ENCODE results near the gene PQBP1. TPM values are rescaled to one million over a fixed set of nuclear protein-coding genes. Genes with fewer than 3 reads are reported as not detected.
A peak's percentile ranks its signal among the peaks of the same experiment; 100 is the strongest.
"Not testable (repeated sequence)": the region's sequence is repeated elsewhere in the genome, so short reads cannot be mapped to it uniquely, and the experiment has no call there.

The PQBP1 gene
- 33.8 and 35.3 TPM in 2 replicates for total RNA-seq
- polyA plus RNA-seq: 82.9 and 87.6 TPM in 2 replicates

DNA sequence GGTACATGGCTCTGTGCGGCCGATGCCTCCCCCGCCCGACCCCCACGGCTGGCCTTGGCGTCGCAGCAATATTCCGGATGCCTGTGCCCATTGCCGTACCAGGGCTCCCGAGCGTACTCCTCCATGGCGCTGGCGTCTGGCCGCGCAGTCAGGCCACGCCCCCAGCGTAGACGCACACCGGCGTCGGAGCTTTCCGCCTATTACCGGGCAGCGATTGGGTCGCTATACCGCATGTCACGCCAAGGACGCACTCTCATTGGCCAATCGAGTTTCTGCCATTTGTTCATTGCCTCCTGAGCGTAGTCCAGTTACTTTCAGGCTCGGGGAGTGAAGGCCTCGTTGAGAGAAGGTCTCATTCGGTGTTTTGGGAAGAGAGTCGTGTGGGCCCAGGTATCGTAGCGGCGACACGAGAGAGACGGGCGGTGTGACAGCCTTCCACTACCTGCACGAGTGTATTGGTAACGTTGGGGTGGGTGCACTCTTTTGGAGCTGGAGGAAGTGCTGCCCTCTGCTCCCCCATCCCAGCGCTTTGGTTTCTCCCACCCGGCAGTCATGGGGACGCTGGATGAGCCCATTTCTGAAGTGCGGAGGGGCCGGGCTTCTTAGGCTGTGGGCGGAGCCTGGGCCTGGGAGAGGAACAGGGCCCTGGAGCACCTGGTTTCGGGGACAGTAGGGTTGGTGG lies at the start of gene PQBP1, which contains the start of gene TIMM17B:
Gene PQBP1, plus strand, starts transcription at position 306 of the 682 bp plus-strand sequence. CDS start 580 bp downstream, outside the sequence.
Gene TIMM17B, minus strand, starts transcription at position 144 of the 682 bp plus-strand sequence. Its CDS starts 19 bp downstream, at position 125.
- Histone ChIP-seq H3K4me3 (peak within 1 kb of the TSS; percentile 56), H3K27me3 (no peaks in the 10 kb centered on the region), H3K4me2 (peak within 1 kb of the TSS; percentile 85), H2AFZ (no peak within 1 kb of the TSS), H3K4me1 (ENCODE audit: insufficient read depth) (no peaks in the 10 kb centered on the region), H3K27ac (peak within 1 kb of the TSS; percentile 99), H3K79me2 (peaks cover 31% of the 10 kb centered on the region), H4K20me1 (ENCODE audit: insufficient read depth, poor library complexity, severe bottlenecking) (no peaks in the 10 kb centered on the region), H3K36me3 (replicated peaks; ENCODE audit: insufficient read depth, low read depth) (no peaks in the 10 kb centered on the region), H3K9me2 (replicated peaks; ENCODE audit: insufficient read depth) (no peaks in the 10 kb centered on the region), H3K9me3 (ENCODE audit: low read depth) (no peaks in the 10 kb centered on the region)
- 36% methylated on average over 47 of the region's 49 CpGs for WGBS (ENCODE audit: low lambda C conversion rate, missing lambda C conversion rate)
- DNase-seq (ENCODE audit: low spot score): peak; percentile 94
- no peak for TF ChIP-seq EZH2phosphoT487 (IDR thresholded peaks at IDR 0.05; ENCODE audit: low read depth, severe bottlenecking, unreplicated experiment)
- no peak for TF ChIP-seq EZH2 (IDR thresholded peaks at IDR 0.05; ENCODE audit: borderline replicate concordance)
- TF ChIP-seq, protein P1, sequence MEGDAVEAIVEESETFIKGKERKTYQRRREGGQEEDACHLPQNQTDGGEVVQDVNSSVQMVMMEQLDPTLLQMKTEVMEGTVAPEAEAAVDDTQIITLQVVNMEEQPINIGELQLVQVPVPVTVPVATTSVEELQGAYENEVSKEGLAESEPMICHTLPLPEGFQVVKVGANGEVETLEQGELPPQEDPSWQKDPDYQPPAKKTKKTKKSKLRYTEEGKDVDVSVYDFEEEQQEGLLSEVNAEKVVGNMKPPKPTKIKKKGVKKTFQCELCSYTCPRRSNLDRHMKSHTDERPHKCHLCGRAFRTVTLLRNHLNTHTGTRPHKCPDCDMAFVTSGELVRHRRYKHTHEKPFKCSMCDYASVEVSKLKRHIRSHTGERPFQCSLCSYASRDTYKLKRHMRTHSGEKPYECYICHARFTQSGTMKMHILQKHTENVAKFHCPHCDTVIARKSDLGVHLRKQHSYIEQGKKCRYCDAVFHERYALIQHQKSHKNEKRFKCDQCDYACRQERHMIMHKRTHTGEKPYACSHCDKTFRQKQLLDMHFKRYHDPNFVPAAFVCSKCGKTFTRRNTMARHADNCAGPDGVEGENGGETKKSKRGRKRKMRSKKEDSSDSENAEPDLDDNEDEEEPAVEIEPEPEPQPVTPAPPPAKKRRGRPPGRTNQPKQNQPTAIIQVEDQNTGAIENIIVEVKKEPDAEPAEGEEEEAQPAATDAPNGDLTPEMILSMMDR (IDR thresholded peaks at IDR 0.05; ENCODE audit: poor library complexity): no peak

DNA sequence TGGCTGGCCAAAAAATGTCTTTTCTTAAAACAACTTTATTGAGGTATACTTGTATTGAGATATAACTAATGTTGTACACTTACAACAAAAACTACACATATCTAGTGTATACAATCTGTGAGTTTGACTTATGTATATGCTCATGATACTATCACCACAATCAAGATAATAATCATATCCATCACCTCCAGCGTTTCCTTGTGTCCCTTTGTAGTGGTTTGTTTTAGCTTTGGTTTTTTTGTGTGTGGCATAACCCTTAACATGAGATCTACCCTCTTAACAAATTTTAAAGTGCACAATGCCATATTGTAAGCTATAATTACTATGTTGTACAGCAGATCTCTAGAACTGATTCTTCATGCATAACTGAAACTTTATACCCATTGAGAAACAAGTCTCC lies 48.9 kb upstream of the PQBP1 start:
- H3K27me3 ChIP-seq: no peaks in the 10 kb centered on the region
- H3K4me1 ChIP-seq (ENCODE audit: insufficient read depth): no peaks in the 10 kb centered on the region
- no peak overlapping the region for H3K27ac ChIP-seq
- no peak overlapping the region for H2AFZ ChIP-seq
- no peak overlapping the region for H3K4me2 ChIP-seq
- H4K20me1 ChIP-seq (ENCODE audit: insufficient read depth, poor library complexity, severe bottlenecking): no peaks in the 10 kb centered on the region
- no peaks in the 10 kb centered on the region for H3K9me3 ChIP-seq (ENCODE audit: low read depth)
- H3K4me3 ChIP-seq: no peak overlapping the region
- H3K9me2 ChIP-seq (replicated peaks; ENCODE audit: insufficient read depth): no peaks in the 10 kb centered on the region
- DNase-seq (ENCODE audit: low spot score): no peak
- no peaks in the 10 kb centered on the region for H3K36me3 ChIP-seq (replicated peaks; ENCODE audit: insufficient read depth, low read depth)
- TF ChIP-seq EZH2 (IDR thresholded peaks at IDR 0.05; ENCODE audit: borderline replicate concordance) (no peak), EZH2phosphoT487 (IDR thresholded peaks at IDR 0.05; ENCODE audit: low read depth, severe bottlenecking, unreplicated experiment) (no peak)
- TF ChIP-seq, protein P1 (IDR thresholded peaks at IDR 0.05; ENCODE audit: poor library complexity): no peak
- 57% methylated on average over 1 of the region's 1 CpG for WGBS (ENCODE audit: low lambda C conversion rate, missing lambda C conversion rate)
- H3K79me2 ChIP-seq: no peaks in the 10 kb centered on the region

DNA sequence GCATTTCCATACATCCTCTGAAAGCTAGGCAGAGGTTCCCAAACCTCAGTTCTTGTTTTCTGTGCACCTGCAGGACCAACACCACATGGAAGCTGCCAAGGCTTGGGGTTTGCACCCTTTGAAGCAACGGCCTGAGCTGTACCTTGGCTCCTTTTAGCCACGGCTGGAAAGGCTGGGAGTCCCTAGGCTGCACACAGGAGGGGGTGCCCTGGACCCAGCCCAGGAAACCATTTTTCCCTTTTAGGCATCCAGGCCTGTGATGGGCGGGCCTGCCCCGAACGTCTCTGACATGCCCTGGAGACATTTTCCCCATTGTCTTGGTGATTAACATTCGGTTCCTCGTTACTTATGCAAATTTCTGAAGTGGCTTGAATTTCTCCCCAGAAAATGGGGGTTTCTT lies 44.9 kb upstream of the PQBP1 start:
- 75% methylated on average over 7 of the region's 7 CpGs for WGBS (ENCODE audit: low lambda C conversion rate, missing lambda C conversion rate)
- no peak for DNase-seq (ENCODE audit: low spot score)
- Histone ChIP-seq H2AFZ (no peak overlapping the region), H4K20me1 (ENCODE audit: insufficient read depth, poor library complexity, severe bottlenecking) (no peaks in the 10 kb centered on the region), H3K4me3 (no peak overlapping the region), H3K9me2 (replicated peaks; ENCODE audit: insufficient read depth) (no peaks in the 10 kb centered on the region), H3K79me2 (no peaks in the 10 kb centered on the region), H3K4me2 (no peak overlapping the region), H3K27me3 (no peaks in the 10 kb centered on the region), H3K36me3 (replicated peaks; ENCODE audit: insufficient read depth, low read depth) (no peaks in the 10 kb centered on the region), H3K4me1 (ENCODE audit: insufficient read depth) (no peaks in the 10 kb centered on the region), H3K27ac (no peak overlapping the region), H3K9me3 (ENCODE audit: low read depth) (no peaks in the 10 kb centered on the region)
- TF ChIP-seq EZH2phosphoT487 (IDR thresholded peaks at IDR 0.05; ENCODE audit: low read depth, severe bottlenecking, unreplicated experiment): no peak
- no peak for TF ChIP-seq EZH2 (IDR thresholded peaks at IDR 0.05; ENCODE audit: borderline replicate concordance)
- TF ChIP-seq, protein P1 (IDR thresholded peaks at IDR 0.05; ENCODE audit: poor library complexity): no peak

- not testable (repeated sequence) for H4K20me1 ChIP-seq (ENCODE audit: insufficient read depth, poor library complexity, severe bottlenecking); H2AFZ ChIP-seq; H3K4me2 ChIP-seq; H3K36me3 ChIP-seq (replicated peaks; ENCODE audit: insufficient read depth, low read depth); H3K9me3 ChIP-seq (ENCODE audit: low read depth); H3K9me2 ChIP-seq (replicated peaks; ENCODE audit: insufficient read depth); H3K79me2 ChIP-seq; H3K4me1 ChIP-seq (ENCODE audit: insufficient read depth); H3K4me3 ChIP-seq; H3K27me3 ChIP-seq; DNase-seq (ENCODE audit: low spot score); H3K27ac ChIP-seq
Measured at GRCh38 chrX:48853494-48853893, 44.2 kb upstream of the PQBP1 start.

GRCh38 chrX:48854121-48854804 lies 43.5 kb upstream of the PQBP1 start:
- 89% methylated on average over 12 of the region's 12 CpGs for WGBS (ENCODE audit: low lambda C conversion rate, missing lambda C conversion rate)
- not testable (repeated sequence) for H3K4me3 ChIP-seq

More at GRCh38 chrX:48854121-48854804, 43.5 kb upstream of the PQBP1 start:
- not testable (repeated sequence) for DNase-seq (ENCODE audit: low spot score); H2AFZ ChIP-seq; H3K27me3 ChIP-seq; H3K4me1 ChIP-seq (ENCODE audit: insufficient read depth); H3K4me2 ChIP-seq; H3K9me2 ChIP-seq (replicated peaks; ENCODE audit: insufficient read depth); H3K27ac ChIP-seq; H3K36me3 ChIP-seq (replicated peaks; ENCODE audit: insufficient read depth, low read depth); H4K20me1 ChIP-seq (ENCODE audit: insufficient read depth, poor library complexity, severe bottlenecking); H3K9me3 ChIP-seq (ENCODE audit: low read depth); H3K79me2 ChIP-seq
